Measurements from ENCODE around the gene CNGA1. TPM values are rescaled to one million over a fixed set of nuclear protein-coding genes. Genes with fewer than 3 reads are reported as not detected.

The CNGA1 gene
- total and polyA plus RNA-seq, 2 donors (not counting 3 experiments of a cell fraction or from before 2014, with no cell fraction given), result not detected

DNA sequence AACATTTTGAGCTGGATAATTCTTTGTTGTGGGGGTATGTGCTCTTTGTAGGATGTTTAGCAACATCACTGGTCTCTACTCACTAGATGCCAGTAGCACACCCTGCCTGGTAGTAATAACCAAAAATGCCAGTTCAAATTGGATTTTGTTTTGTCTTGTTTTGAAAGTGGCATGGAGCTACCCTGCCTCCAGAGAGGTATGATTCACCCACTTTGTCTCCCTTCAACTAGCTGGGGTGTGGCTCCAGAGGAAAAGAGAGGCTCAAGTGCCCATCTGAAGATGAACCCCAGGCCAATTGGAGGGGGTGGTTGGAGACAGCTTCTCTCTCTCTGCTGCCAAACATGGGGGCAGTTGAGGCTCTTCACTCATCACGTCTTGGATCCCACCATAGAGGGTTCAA, 34.6 kb upstream of the CNGA1 start:
- intact Hi-C loops (cut with micrococcal nuclease), result no loop called here
- CTCF ChIA-PET, result no interaction called here
- no TSS peak for BruUV-seq (replicated peaks)

More for the DNA sequence above, 34.6 kb upstream of the CNGA1 start:
- POLR2A ChIA-PET, result no interaction called here
- Histone ChIP-seq H3K27ac (ENCODE audit: insufficient read depth, low read depth, low read length) (no peak overlapping the region), H3K9me3 (replicated peaks; ENCODE audit: control insufficient read depth, insufficient read depth, low read length) (no peaks in the 10 kb centered on the region), H3K4me2 (ENCODE audit: insufficient read depth, low read length) (no peak overlapping the region), H3K4me1 (ENCODE audit: control insufficient read depth, extremely low read depth, insufficient read depth, low read length) (no peaks in the 10 kb centered on the region), H3K27me3 (ENCODE audit: control insufficient read depth in 2 of 2, insufficient read depth in 2 of 2, low read length in 2 of 2) (peaks cover under 1 to 7% of the 10 kb centered on the region in 2 experiments), H3K9me1 (replicated peaks; ENCODE audit: control insufficient read depth, extremely low read depth, insufficient read depth, low read length) (no peaks in the 10 kb centered on the region), H3K36me3 (ENCODE audit: control insufficient read depth in 2 of 2, extremely low read depth in 1 of 2, insufficient read depth in 2 of 2, low read length in 2 of 2) (no peaks in the 10 kb centered on the region), H4K20me1 (replicated peaks; ENCODE audit: control insufficient read depth, extremely low read depth, insufficient read depth, low read length) (no peaks in the 10 kb centered on the region), H2AFZ (ENCODE audit: low read depth, low read length) (no peak overlapping the region), H3K9ac (replicated peaks; ENCODE audit: extremely low read depth, insufficient read depth, low read length) (no peak overlapping the region), H3K4me3 (replicated peaks in 1 of 3; ENCODE audit: insufficient read depth in 1 of 3, low read depth in 1 of 3, low read length in 3 of 3) (no peak overlapping the region), H3K79me2 (ENCODE audit: control insufficient read depth, insufficient read depth, low read length) (no peaks in the 10 kb centered on the region)
- DNase-seq (ENCODE audit: low read depth, low spot score) (no peak), FAIRE-seq (no peak)
- no peak for TF ChIP-seq FOS (IDR thresholded peaks at IDR 0.05; ENCODE audit: borderline replicate concordance, insufficient read depth, low read length)
- TF ChIP-seq POLR2A (IDR thresholded peaks at IDR 0.05; ENCODE audit: low read depth, low read length), result no peak
- TF ChIP-seq, protein P1, sequence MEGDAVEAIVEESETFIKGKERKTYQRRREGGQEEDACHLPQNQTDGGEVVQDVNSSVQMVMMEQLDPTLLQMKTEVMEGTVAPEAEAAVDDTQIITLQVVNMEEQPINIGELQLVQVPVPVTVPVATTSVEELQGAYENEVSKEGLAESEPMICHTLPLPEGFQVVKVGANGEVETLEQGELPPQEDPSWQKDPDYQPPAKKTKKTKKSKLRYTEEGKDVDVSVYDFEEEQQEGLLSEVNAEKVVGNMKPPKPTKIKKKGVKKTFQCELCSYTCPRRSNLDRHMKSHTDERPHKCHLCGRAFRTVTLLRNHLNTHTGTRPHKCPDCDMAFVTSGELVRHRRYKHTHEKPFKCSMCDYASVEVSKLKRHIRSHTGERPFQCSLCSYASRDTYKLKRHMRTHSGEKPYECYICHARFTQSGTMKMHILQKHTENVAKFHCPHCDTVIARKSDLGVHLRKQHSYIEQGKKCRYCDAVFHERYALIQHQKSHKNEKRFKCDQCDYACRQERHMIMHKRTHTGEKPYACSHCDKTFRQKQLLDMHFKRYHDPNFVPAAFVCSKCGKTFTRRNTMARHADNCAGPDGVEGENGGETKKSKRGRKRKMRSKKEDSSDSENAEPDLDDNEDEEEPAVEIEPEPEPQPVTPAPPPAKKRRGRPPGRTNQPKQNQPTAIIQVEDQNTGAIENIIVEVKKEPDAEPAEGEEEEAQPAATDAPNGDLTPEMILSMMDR (IDR thresholded peaks at IDR 0.05; ENCODE audit: extremely low read depth in 1 of 2, insufficient read depth in 1 of 2, low read depth in 1 of 2, low read length in 2 of 2), result no peak
- TF ChIP-seq, protein P2, sequence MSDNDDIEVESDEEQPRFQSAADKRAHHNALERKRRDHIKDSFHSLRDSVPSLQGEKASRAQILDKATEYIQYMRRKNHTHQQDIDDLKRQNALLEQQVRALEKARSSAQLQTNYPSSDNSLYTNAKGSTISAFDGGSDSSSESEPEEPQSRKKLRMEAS (IDR thresholded peaks at IDR 0.05; ENCODE audit: insufficient read depth, insufficient read length), result no peak
- no peak for TF ChIP-seq MYC (IDR thresholded peaks at IDR 0.05; ENCODE audit: low read depth, low read length)
- TF ChIP-seq POLR2AphosphoS5 (IDR thresholded peaks at IDR 0.05; ENCODE audit: insufficient read depth, low read depth, low read length), result no peak
- TF ChIP-seq JUN (IDR thresholded peaks at IDR 0.05; ENCODE audit: borderline replicate concordance, insufficient read depth, insufficient read length, low read depth), result no peak
- no peak for TF ChIP-seq EZH2 (IDR thresholded peaks at IDR 0.05; ENCODE audit: borderline replicate concordance, low read depth, low read length, severe bottlenecking)
- TF ChIP-seq GATA2 (IDR thresholded peaks at IDR 0.05; ENCODE audit: insufficient read depth, insufficient read length, low read depth, low read length), result no peak
- dilution Hi-C loops (cut with MboI; ENCODE audit: extremely low pct_ligation_motif_present, low sequenced_read_pairs), result no loop called here
